ENCODE results near the gene STYXL1. TPM values are rescaled to one million over a fixed set of nuclear protein-coding genes. Genes with fewer than 3 reads are reported as not detected.
"Not testable (repeated sequence)": the region's sequence is repeated elsewhere in the genome, so short reads cannot be mapped to it uniquely, and the experiment has no call there.

STYXL1 gene
- total RNA-seq = 10 to 100 TPM; 69.8 to 72.0 TPM
- polyA plus RNA-seq (2013, experiment 1 of 2) = 43.6 TPM
- polyA plus RNA-seq (2013, experiment 2 of 2) = 44.5 TPM
- long read RNA-seq, experiment 1, partial matches to known transcripts = 2 of 27 reads
- long read RNA-seq, experiment 1, other reads (novel, unspliced or antisense) = 20 of 27 reads
- long read RNA-seq, experiment 2, transcript STYXL1-206 (9 exons, 1,147 nt) = major isoform, 13 of 20 reads
- long read RNA-seq, experiment 2, partial matches to known transcripts = 1 of 20 reads
- long read RNA-seq, experiment 2, other reads (novel, unspliced or antisense) = 3 of 20 reads
- long read RNA-seq, experiment 3, transcript STYXL1-206 (9 exons, 1,147 nt) = major isoform, 13 of 19 reads
- long read RNA-seq, experiment 3, partial matches to known transcripts = 0 of 19 reads
- long read RNA-seq, experiment 3, other reads (novel, unspliced or antisense) = 1 of 19 reads
- long read RNA-seq, experiment 4, transcript STYXL1-206 (9 exons, 1,147 nt) = major isoform, 20 of 131 reads
- long read RNA-seq, experiment 4, partial matches to known transcripts = 2 of 131 reads
- long read RNA-seq, experiment 4, other reads (novel, unspliced or antisense) = 106 of 131 reads

GRCh38 chr7:76047811-76048667 lies at the start of gene STYXL1, which contains the start of gene MDH2:
TSS of gene STYXL1 (minus strand) at chr7:76048000. CDS start at chr7:76030523, 17,477 bp downstream.
TSS of gene MDH2 (plus strand) at chr7:76048106. CDS start at chr7:76048161, 55 bp downstream.
- WGBS, 2 experiments (ENCODE audit: insufficient coverage in 1 of 2, insufficient read length in 1 of 2) = 0% methylated on average over 15 to 58 of the region's 58 CpGs
- peaks cover 31% of the 10 kb centered on the region for H3K4me1 Mint-ChIP-seq
- peak within 1 kb of the TSS; percentile 99 for H3K27ac Mint-ChIP-seq

GRCh38 chr7:76095908-76096307 lies 48.1 kb upstream of the STYXL1 start:
- Mint-ChIP-seq H3K27me3 (ENCODE audit: insufficient read depth) (no peaks in the 10 kb centered on the region), H3K27ac (no peak overlapping the region), H3K4me1 (no peaks in the 10 kb centered on the region), H3K4me3 (no peak overlapping the region), H3K9me3 (no peaks in the 10 kb centered on the region), H3K36me3 (ENCODE audit: low read depth) (no peaks in the 10 kb centered on the region)
- Histone ChIP-seq H3K9me3 (ENCODE audit: control insufficient read depth, low read length) (no peaks in the 10 kb centered on the region), H3K4me1 (ENCODE audit: control insufficient read depth, insufficient read depth, low read length) (no peaks in the 10 kb centered on the region), H3K36me3 (ENCODE audit: control insufficient read depth, insufficient read depth, low read length) (no peaks in the 10 kb centered on the region), H3K4me3 (ENCODE audit: low read length) (no peak overlapping the region), H3K9ac (ENCODE audit: extremely low read depth, low read length, poor library complexity, severe bottlenecking) (no peak overlapping the region), H3K27ac (ENCODE audit: low read depth, low read length) (no peak overlapping the region), H3K27me3 (ENCODE audit: control insufficient read depth, insufficient read depth, low read length, poor library complexity, severe bottlenecking) (no peaks in the 10 kb centered on the region)
- 90 to 100% methylated on average over 1 to 3 of the region's 3 CpGs for WGBS, 2 experiments (ENCODE audit: insufficient coverage in 1 of 2, insufficient read length in 1 of 2)
- TF ChIP-seq CTCF (conservative IDR thresholded peaks at IDR 0.05) = no peak
- no peak for DNase-seq

More at GRCh38 chr7:76047811-76048667, at the start of gene STYXL1, which contains the start of gene MDH2:
- DNase-seq = peak; percentile 98
- H3K27me3 ChIP-seq (ENCODE audit: control insufficient read depth, insufficient read depth, low read length, poor library complexity, severe bottlenecking) = no peaks in the 10 kb centered on the region
- no peaks in the 10 kb centered on the region for H3K9me3 ChIP-seq (ENCODE audit: control insufficient read depth, low read length)
- Mint-ChIP-seq H3K4me3 (peak within 1 kb of the TSS; percentile 98), H3K9me3 (no peaks in the 10 kb centered on the region), H3K27me3 (ENCODE audit: insufficient read depth) (no peaks in the 10 kb centered on the region), H3K36me3 (ENCODE audit: low read depth) (peaks cover 27% of the 10 kb centered on the region)
- H3K4me1 ChIP-seq (ENCODE audit: control insufficient read depth, insufficient read depth, low read length) = no peaks in the 10 kb centered on the region
- peak within 1 kb of the TSS; percentile 98 for H3K4me3 ChIP-seq (ENCODE audit: low read length)
- peak within 1 kb of the TSS; percentile 94 for H3K9ac ChIP-seq (ENCODE audit: extremely low read depth, low read length, poor library complexity, severe bottlenecking)
- H3K27ac ChIP-seq (ENCODE audit: low read depth, low read length) = peak within 1 kb of the TSS; percentile 74
- TF ChIP-seq CTCF (conservative IDR thresholded peaks at IDR 0.05) = no peak
- peaks cover 11% of the 10 kb centered on the region for H3K36me3 ChIP-seq (ENCODE audit: control insufficient read depth, insufficient read depth, low read length)

- H3K36me3 Mint-ChIP-seq (ENCODE audit: low read depth); H3K9me3 ChIP-seq (ENCODE audit: control insufficient read depth, low read length); H3K27ac ChIP-seq (ENCODE audit: low read depth, low read length); H3K4me1 ChIP-seq (ENCODE audit: control insufficient read depth, insufficient read depth, low read length); H3K36me3 ChIP-seq (ENCODE audit: control insufficient read depth, insufficient read depth, low read length); H3K27ac Mint-ChIP-seq; H3K9me3 Mint-ChIP-seq; H3K27me3 Mint-ChIP-seq (ENCODE audit: insufficient read depth); H3K4me1 Mint-ChIP-seq; H3K27me3 ChIP-seq (ENCODE audit: control insufficient read depth, insufficient read depth, low read length, poor library complexity, severe bottlenecking); H3K9ac ChIP-seq (ENCODE audit: extremely low read depth, low read length, poor library complexity, severe bottlenecking); H3K4me3 ChIP-seq (ENCODE audit: low read length); DNase-seq; H3K4me3 Mint-ChIP-seq: not testable (repeated sequence)
- 83 to 84% methylated on average over 5 of the region's 5 CpGs for WGBS, 2 experiments (ENCODE audit: insufficient coverage in 1 of 2, insufficient read length in 1 of 2)
Measured at GRCh38 chr7:76094326-76094725, 46.5 kb upstream of the STYXL1 start.

- H3K27me3 ChIP-seq (ENCODE audit: control insufficient read depth, insufficient read depth, low read length, poor library complexity, severe bottlenecking); H3K36me3 Mint-ChIP-seq (ENCODE audit: low read depth); H3K27me3 Mint-ChIP-seq (ENCODE audit: insufficient read depth); DNase-seq; H3K4me3 ChIP-seq (ENCODE audit: low read length); H3K36me3 ChIP-seq (ENCODE audit: control insufficient read depth, insufficient read depth, low read length); H3K27ac ChIP-seq (ENCODE audit: low read depth, low read length); H3K9me3 Mint-ChIP-seq; H3K4me1 Mint-ChIP-seq; H3K9ac ChIP-seq (ENCODE audit: extremely low read depth, low read length, poor library complexity, severe bottlenecking); H3K9me3 ChIP-seq (ENCODE audit: control insufficient read depth, low read length); H3K27ac Mint-ChIP-seq; H3K4me1 ChIP-seq (ENCODE audit: control insufficient read depth, insufficient read depth, low read length); H3K4me3 Mint-ChIP-seq: not testable (repeated sequence)
- WGBS, 2 experiments (ENCODE audit: insufficient coverage in 1 of 2, insufficient read length in 1 of 2) = 95 to 100% methylated on average over 4 to 5 of the region's 5 CpGs
Measured at GRCh38 chr7:76093531-76093930, 45.7 kb upstream of the STYXL1 start.
